ENCODE results near the gene ITGB5. TPM values are rescaled to one million over a fixed set of nuclear protein-coding genes. Genes with fewer than 3 reads are reported as not detected.

The ITGB5 gene
- total RNA-seq, 1 donor from 2014 or later = 81.9 TPM

DNA sequence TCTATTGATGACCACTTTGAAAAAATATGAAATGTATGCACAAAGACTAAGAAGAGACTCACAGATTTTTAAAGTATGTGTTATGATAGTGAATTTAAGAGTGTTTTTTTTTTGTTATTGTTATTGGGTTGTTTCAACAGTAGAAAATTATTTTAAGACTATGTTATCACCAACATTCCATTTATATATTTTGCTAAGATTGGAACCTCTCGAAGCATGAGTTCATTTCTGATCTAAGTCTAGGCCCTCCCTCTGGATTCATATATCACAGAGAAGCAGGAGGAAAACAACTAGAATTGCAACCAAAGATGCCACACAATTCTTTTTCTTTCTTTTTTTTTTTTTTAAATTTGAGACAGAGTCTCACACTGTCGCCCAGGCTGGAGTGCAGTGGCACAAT lies 46.8 kb downstream of the ITGB5 start:
- TF ChIP-seq, protein P1, sequence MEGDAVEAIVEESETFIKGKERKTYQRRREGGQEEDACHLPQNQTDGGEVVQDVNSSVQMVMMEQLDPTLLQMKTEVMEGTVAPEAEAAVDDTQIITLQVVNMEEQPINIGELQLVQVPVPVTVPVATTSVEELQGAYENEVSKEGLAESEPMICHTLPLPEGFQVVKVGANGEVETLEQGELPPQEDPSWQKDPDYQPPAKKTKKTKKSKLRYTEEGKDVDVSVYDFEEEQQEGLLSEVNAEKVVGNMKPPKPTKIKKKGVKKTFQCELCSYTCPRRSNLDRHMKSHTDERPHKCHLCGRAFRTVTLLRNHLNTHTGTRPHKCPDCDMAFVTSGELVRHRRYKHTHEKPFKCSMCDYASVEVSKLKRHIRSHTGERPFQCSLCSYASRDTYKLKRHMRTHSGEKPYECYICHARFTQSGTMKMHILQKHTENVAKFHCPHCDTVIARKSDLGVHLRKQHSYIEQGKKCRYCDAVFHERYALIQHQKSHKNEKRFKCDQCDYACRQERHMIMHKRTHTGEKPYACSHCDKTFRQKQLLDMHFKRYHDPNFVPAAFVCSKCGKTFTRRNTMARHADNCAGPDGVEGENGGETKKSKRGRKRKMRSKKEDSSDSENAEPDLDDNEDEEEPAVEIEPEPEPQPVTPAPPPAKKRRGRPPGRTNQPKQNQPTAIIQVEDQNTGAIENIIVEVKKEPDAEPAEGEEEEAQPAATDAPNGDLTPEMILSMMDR (conservative IDR thresholded peaks at IDR 0.05) = no peak
- no peak overlapping the region for H3K27ac Mint-ChIP-seq (ENCODE audit: unreplicated experiment)
- no peaks in the 10 kb centered on the region for H3K9me3 Mint-ChIP-seq
- H3K36me3 Mint-ChIP-seq (ENCODE audit: low read depth) = peaks cover 14% of the 10 kb centered on the region
- no peak for DNase-seq (ENCODE audit: low read depth, low spot score)
- H3K4me3 Mint-ChIP-seq = no peak overlapping the region
- H3K4me1 Mint-ChIP-seq = peaks cover 29% of the 10 kb centered on the region
- H3K27me3 Mint-ChIP-seq (ENCODE audit: low read depth) = no peaks in the 10 kb centered on the region

DNA sequence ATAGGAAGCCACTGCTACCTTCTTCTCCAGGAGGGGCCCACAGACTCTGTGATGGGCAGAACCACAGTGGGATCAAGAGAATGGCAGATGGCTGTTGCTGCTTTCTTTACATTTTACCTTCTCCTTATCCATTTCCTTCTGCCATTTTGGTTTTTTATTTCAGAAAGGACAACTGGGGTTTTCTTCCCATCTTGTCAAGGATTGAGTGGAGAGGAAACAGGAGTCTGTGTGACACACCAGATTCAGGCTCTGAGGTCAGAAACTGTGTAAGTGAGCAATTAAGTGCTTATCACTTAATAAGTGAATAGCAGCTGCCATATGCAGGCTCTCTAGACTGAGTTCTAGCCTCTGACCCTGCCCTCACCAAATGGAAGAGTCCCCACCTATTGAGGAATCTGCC lies 47.3 kb downstream of the ITGB5 start:
- peaks cover 32% of the 10 kb centered on the region for H3K4me1 Mint-ChIP-seq
- TF ChIP-seq, protein P1 (conservative IDR thresholded peaks at IDR 0.05) = no peak
- H3K4me3 Mint-ChIP-seq = no peak overlapping the region
- H3K36me3 Mint-ChIP-seq (ENCODE audit: low read depth) = peaks cover 14% of the 10 kb centered on the region
- no peaks in the 10 kb centered on the region for H3K9me3 Mint-ChIP-seq
- DNase-seq (ENCODE audit: low read depth, low spot score) = no peak
- H3K27ac Mint-ChIP-seq (ENCODE audit: unreplicated experiment) = peak overlapping the region; percentile 61
- H3K27me3 Mint-ChIP-seq (ENCODE audit: low read depth) = no peaks in the 10 kb centered on the region

DNA sequence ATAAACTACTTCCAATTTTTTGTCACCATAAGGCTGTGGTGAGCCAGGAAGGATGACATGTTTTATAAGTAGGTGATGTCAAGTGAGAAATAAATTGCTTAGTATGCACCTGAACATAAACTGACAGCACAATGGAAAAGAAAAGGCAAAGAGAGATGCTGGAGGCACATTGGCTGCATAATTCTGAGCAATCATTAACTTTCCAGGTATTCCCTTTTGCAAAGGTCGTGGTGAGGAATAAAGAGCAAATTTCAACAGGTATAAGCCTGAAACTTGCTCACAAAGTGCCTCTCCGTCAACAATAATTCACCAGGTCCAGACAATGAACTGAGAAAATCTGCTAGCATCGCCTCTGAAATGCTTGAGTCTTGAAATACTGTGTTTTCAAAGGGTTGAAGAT lies 48.2 kb downstream of the ITGB5 start:
- no peak overlapping the region for H3K4me3 Mint-ChIP-seq
- TF ChIP-seq, protein P1 (conservative IDR thresholded peaks at IDR 0.05) = no peak
- H3K9me3 Mint-ChIP-seq = no peaks in the 10 kb centered on the region
- H3K27me3 Mint-ChIP-seq (ENCODE audit: low read depth) = no peaks in the 10 kb centered on the region
- no peak overlapping the region for H3K27ac Mint-ChIP-seq (ENCODE audit: unreplicated experiment)
- peaks cover 37% of the 10 kb centered on the region for H3K4me1 Mint-ChIP-seq
- peaks cover 14% of the 10 kb centered on the region for H3K36me3 Mint-ChIP-seq (ENCODE audit: low read depth)
- no peak for DNase-seq (ENCODE audit: low read depth, low spot score)

DNA sequence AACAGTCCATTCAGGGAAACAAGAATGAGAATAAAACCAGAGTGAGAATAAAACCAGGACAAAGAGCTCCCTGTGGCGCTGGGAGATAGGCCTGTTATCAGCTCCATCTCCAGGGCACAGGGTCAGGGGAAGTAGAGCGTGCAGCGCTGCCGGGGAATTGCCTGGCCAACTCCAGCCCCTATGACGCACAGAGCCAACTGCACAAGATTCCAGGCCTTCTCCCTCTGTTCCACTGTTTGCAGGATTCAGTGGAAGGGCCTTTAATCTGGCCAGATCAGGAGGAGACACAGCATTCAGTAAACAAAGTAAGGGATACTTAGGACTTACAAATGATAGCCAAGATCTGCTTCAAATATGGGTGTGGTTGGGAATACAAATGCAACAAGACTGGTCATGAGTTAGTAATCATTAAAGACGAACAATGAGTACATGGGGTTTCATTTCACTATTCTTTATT lies 49.4 kb downstream of the ITGB5 start:
- peak; percentile 14 for DNase-seq (ENCODE audit: low read depth, low spot score)
- peak overlapping the region; percentile 69 for H3K27ac Mint-ChIP-seq (ENCODE audit: unreplicated experiment)
- TF ChIP-seq, protein P1 (conservative IDR thresholded peaks at IDR 0.05) = no peak
- H3K36me3 Mint-ChIP-seq (ENCODE audit: low read depth) = peaks cover 12% of the 10 kb centered on the region
- peak overlapping the region; percentile 11 for H3K4me3 Mint-ChIP-seq
- no peaks in the 10 kb centered on the region for H3K9me3 Mint-ChIP-seq
- H3K4me1 Mint-ChIP-seq = peaks cover 41% of the 10 kb centered on the region
- H3K27me3 Mint-ChIP-seq (ENCODE audit: low read depth) = no peaks in the 10 kb centered on the region

- TF ChIP-seq, protein P1 (conservative IDR thresholded peaks at IDR 0.05) = no peak
- H3K9me3 Mint-ChIP-seq = no peaks in the 10 kb centered on the region
- peak overlapping the region; percentile 8 for H3K4me3 Mint-ChIP-seq
- H3K36me3 Mint-ChIP-seq (ENCODE audit: low read depth) = peaks cover 11% of the 10 kb centered on the region
- no peak for DNase-seq (ENCODE audit: low read depth, low spot score)
- H3K27ac Mint-ChIP-seq (ENCODE audit: unreplicated experiment) = peak overlapping the region; percentile 65
- H3K27me3 Mint-ChIP-seq (ENCODE audit: low read depth) = no peaks in the 10 kb centered on the region
- H3K4me1 Mint-ChIP-seq = peaks cover 41% of the 10 kb centered on the region
These were observed 50.1 kb downstream of the ITGB5 start for GRCh38 chr3:124837065-124837464.

DNA sequence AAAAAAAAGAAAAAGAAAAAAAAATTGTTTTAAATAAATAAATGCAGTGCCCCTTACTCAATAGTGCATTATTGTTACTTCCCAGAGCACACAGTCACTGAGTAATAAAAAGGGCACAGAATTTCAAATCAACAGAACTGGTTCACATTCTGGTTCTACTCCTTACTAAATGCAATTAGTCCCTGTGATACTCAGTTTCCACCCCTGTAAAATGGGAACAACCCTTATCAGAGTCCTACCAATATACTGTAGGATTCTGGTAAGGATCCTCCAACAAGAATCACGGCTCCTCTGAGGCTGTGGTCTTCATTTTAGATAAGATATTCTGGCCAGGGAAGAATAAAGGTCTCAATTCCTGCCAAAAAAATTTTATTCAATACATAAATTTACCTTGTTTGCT lies 50.7 kb downstream of the ITGB5 start:
- no peak for DNase-seq (ENCODE audit: low read depth, low spot score)
- TF ChIP-seq, protein P1 (conservative IDR thresholded peaks at IDR 0.05) = no peak
- Mint-ChIP-seq H3K9me3 (no peaks in the 10 kb centered on the region), H3K36me3 (ENCODE audit: low read depth) (peaks cover 7% of the 10 kb centered on the region), H3K4me1 (peaks cover 41% of the 10 kb centered on the region), H3K27me3 (ENCODE audit: low read depth) (no peaks in the 10 kb centered on the region), H3K4me3 (no peak overlapping the region), H3K27ac (ENCODE audit: unreplicated experiment) (peak overlapping the region; percentile 65)

All from neural crest cell (in vitro differentiated cells).